Ishikawa (cell line): ENCODE measurements around the gene MAOB.

Experiments
- CEBPB ChIP-seq: IDR thresholded peaks from 2 replicates; pipeline ENCODE4 v1.6.1; 2012
- CREB1 ChIP-seq: IDR thresholded peaks from 2 replicates; pipeline ENCODE4 v1.6.1; 2012; ENCODE audit warnings: low read depth
- EGR1 ChIP-seq: IDR thresholded peaks from 2 replicates; pipeline ENCODE4 v1.6.1; 2012
- EP300 ChIP-seq: IDR thresholded peaks from 2 replicates; pipeline ENCODE4 v1.6.1; 2012; ENCODE audit warnings: borderline replicate concordance
- FOXM1 ChIP-seq: IDR thresholded peaks from 2 replicates; pipeline ENCODE4 v1.6.1; 2012; ENCODE audit warnings: low read depth, borderline replicate concordance
- MAX ChIP-seq: IDR thresholded peaks from 2 replicates; pipeline ENCODE4 v1.6.1; 2012
- NFIC ChIP-seq: IDR thresholded peaks from 2 replicates; pipeline ENCODE4 v1.6.1; 2012
- RAD21 ChIP-seq: IDR thresholded peaks from 2 replicates; pipeline ENCODE4 v1.6.1; 2012; ENCODE audit warnings: low read depth
- REST ChIP-seq: IDR thresholded peaks from 2 replicates; pipeline ENCODE4 v1.6.1; 2012; ENCODE audit warnings: low read depth, mild to moderate bottlenecking
- TAF1 ChIP-seq: IDR thresholded peaks from 2 replicates; pipeline ENCODE4 v1.6.1; 2012; ENCODE audit warnings: low read depth, mild to moderate bottlenecking
- TCF12 ChIP-seq: IDR thresholded peaks from 2 replicates; pipeline ENCODE4 v1.6.1; 2012; ENCODE audit warnings: low read depth
- TEAD4 ChIP-seq: IDR thresholded peaks from 2 replicates; pipeline ENCODE4 v1.6.1; 2012
- YY1 ChIP-seq: IDR thresholded peaks from 2 replicates; pipeline ENCODE4 v1.6.1; 2012; ENCODE audit warnings: low read depth
- ZBTB7A ChIP-seq: IDR thresholded peaks from 2 replicates; pipeline ENCODE4 v1.6.1; 2012; ENCODE audit warnings: low read depth
- TF ChIP-seq, protein P1 (sequence below): IDR thresholded peaks from 2 replicates; pipeline ENCODE4 v1.6.1; 2012

Gene MAOB

GRCh38 chrX:43718956-43719355, 163.3 kb downstream of the MAOB start:
- no peak for TF ChIP-seq NFIC
- no peak for TF ChIP-seq ZBTB7A
- no peak for TF ChIP-seq TAF1
- TF ChIP-seq CEBPB: no peak
- no peak for TF ChIP-seq TCF12
- TF ChIP-seq YY1: no peak
- TF ChIP-seq REST: no peak
- TF ChIP-seq FOXM1: no peak
- TF ChIP-seq RAD21: no peak
- no peak for TF ChIP-seq TEAD4
- TF ChIP-seq EGR1: no peak
- no peak for TF ChIP-seq MAX
- no peak for TF ChIP-seq CREB1
- no peak for TF ChIP-seq EP300
- TF ChIP-seq, protein P1, sequence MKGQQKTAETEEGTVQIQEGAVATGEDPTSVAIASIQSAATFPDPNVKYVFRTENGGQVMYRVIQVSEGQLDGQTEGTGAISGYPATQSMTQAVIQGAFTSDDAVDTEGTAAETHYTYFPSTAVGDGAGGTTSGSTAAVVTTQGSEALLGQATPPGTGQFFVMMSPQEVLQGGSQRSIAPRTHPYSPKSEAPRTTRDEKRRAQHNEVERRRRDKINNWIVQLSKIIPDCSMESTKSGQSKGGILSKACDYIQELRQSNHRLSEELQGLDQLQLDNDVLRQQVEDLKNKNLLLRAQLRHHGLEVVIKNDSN: no peak

GRCh38 chrX:43718546-43718945, 163.7 kb downstream of the MAOB start:
- TF ChIP-seq CEBPB: no peak
- no peak for TF ChIP-seq YY1
- no peak for TF ChIP-seq RAD21
- TF ChIP-seq ZBTB7A: no peak
- no peak for TF ChIP-seq FOXM1
- TF ChIP-seq TEAD4: no peak
- TF ChIP-seq, protein P1: no peak
- TF ChIP-seq REST: no peak
- TF ChIP-seq TAF1: no peak
- TF ChIP-seq NFIC: no peak
- TF ChIP-seq TCF12: no peak
- no peak for TF ChIP-seq EP300
- TF ChIP-seq MAX: no peak
- no peak for TF ChIP-seq CREB1
- TF ChIP-seq EGR1: no peak

DNA sequence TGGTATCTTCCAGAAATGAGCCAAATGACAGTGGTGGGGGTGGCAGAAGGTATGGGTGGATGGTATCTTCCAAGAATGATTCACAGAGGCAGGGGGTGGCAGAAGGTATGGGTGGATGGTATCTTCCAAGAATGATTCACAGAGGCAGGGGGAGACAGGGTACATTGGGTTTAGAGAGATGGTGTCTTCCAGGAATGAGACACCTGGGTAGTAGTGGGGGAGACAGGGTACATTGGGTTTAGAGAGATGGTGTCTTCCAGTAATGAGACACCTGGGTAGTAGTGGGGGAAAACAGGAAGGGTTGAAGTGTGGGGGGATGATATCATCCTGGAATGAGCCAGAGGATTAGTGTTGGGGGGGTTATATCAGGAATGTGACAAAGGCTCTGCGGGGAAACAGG, 164.2 kb downstream of the MAOB start:
- TF ChIP-seq FOXM1 (no peak), CREB1 (no peak), TAF1 (no peak), CEBPB (no peak), EP300 (no peak), TCF12 (no peak), NFIC (no peak), REST (no peak), MAX (no peak)

DNA sequence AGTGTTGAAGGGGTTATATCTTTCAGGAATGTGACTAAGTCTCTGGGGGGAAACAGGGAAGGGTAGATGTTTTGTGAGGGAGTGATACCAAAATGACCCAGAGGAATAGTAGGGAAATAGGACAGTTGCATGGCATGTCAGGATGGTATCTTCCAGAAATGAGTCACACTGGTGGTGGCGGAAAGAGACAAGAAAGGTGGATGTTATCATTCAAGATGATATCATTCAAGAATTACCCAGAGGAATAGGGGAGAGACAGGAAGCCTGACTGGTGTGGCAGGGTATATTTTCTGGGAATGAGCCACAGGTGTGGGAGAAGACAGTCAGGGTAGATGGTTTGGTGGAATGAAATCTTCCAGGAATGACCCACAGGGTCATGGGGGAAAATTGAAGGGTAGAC, 165.1 kb downstream of the MAOB start:
- TF ChIP-seq NFIC (no peak), YY1 (no peak), TEAD4 (no peak), ZBTB7A (no peak), TAF1 (no peak), RAD21 (no peak), CEBPB (no peak), CREB1 (no peak), FOXM1 (no peak), EGR1 (no peak)
- TF ChIP-seq, protein P1: no peak
